ENCODE data around the gene TCF4. TPM values are rescaled to one million over a fixed set of nuclear protein-coding genes. Genes with fewer than 3 reads are reported as not detected.
"Not testable (repeated sequence)": the region's sequence is repeated elsewhere in the genome, so short reads cannot be mapped to it uniquely, and the experiment has no call there.

TCF4 gene
- total RNA-seq, 1 donor from 2014 or later, result 204 TPM

DNA sequence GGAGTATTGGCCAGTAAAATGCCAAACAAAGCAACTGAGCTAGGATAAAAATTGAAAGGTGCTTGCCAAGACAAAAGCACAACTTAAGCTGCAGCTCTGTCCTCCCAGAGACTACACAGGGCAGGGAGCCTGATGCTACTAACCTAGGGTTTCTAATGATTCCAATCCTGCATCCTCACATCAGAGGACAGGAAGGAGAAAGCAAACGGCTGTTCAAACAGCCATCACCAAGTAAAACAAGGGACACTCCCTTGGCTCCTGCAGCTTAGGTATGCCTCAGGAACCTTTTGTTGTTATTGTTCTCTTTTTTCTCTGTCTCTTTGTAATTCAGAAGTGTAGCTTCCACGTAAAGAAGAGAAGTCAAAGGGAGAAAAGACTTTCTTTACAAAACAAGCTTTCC, 99.5 kb downstream of the TCF4 start:
- ATAC-seq (peak; percentile 57), DNase-seq (ENCODE audit: low spot score) (no peak)

GRCh38 chr18:55487997-55488396, 100.0 kb downstream of the TCF4 start:
- intact Hi-C loops (cut with DNase I), result no loop called here
- ATAC-seq (no peak), DNase-seq (ENCODE audit: low spot score) (no peak)

More for the DNA sequence above, 99.5 kb downstream of the TCF4 start:
- intact Hi-C loops (cut with DNase I), result no loop called here

DNA sequence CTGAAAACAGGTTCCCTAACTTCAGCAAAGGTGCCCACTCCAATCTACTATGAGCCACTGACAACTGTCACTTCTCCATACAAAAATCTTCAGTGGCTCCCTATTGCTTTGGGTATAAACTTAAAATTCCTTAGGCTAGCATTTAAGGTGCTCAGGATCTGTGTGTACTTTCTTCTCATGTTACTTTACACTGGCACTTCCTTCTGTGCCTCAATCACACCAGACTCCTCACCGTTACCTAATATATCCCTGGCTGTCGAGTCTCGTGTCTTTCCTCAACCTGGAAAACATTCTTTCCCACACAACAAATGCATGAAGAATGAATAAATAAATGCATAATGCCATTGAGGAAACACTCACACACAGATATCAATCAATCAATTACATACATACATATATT, 101.1 kb downstream of the TCF4 start:
- intact Hi-C loops (cut with DNase I), result no loop called here
- ATAC-seq, result no peak
- no peak for DNase-seq (ENCODE audit: low spot score)

DNA sequence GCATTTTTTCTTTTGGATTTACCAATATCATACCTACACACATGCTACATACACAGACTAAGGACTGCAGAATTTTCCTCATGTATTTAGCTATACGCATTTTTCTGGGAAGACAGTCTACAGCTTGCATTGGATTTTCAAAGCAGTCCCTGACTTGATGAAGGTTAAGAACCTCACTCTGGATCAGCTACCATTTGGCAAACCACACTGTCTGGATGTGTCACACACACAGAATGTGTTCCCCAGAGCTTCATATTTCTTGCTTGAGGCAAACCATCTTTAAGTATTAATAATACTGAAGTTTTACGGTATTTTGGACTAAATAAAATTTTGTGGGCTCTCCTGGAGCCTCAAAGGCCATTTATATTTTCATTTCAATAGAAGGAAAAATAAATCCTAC, 102.3 kb downstream of the TCF4 start:
- no peak for DNase-seq (ENCODE audit: low spot score)
- intact Hi-C loops (cut with DNase I), result no loop called here
- peak; percentile 26 for ATAC-seq

DNA sequence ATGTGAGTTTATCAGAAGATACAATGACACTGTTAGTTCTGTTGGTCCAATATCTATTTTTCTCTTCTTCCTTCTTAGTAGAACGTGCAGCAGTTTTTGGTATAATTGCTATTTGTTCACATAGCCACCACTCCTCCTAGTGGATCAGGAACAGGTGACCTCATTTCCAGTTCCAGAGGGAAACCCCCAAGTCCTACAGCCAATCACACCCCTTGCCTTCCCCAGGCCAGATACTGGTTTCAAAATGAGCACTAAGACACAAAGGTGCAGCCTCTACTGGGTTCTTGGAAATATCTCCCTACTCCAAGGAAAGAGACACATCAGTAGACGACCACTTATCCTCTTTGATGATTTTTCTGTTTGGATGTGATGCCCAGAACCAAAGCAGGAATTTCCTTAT, 103.2 kb downstream of the TCF4 start:
- ATAC-seq, result no peak
- DNase-seq (ENCODE audit: low spot score), result no peak
- intact Hi-C loops (cut with DNase I), result no loop called here

- DNase-seq (ENCODE audit: low spot score) (no peak), ATAC-seq (no peak)
- intact Hi-C loops (cut with DNase I), result no loop called here
Measured at GRCh38 chr18:55483266-55483871, 104.6 kb downstream of the TCF4 start.

- DNase-seq (ENCODE audit: low spot score) (no peak), ATAC-seq (peak; percentile 43)
- intact Hi-C loops (cut with DNase I), result loop anchor here (5.0 to 10.0 kb wide), 2 partner anchors 365 to 447 kb away; no protein-coding TSS in a partner anchor
Measured at GRCh38 chr18:55479656-55480420, 108.2 kb downstream of the TCF4 start.

- ATAC-seq (peak; percentile 56), DNase-seq (ENCODE audit: low spot score) (no peak)
Measured at GRCh38 chr18:55477860-55478581, 110.0 kb downstream of the TCF4 start.

DNA sequence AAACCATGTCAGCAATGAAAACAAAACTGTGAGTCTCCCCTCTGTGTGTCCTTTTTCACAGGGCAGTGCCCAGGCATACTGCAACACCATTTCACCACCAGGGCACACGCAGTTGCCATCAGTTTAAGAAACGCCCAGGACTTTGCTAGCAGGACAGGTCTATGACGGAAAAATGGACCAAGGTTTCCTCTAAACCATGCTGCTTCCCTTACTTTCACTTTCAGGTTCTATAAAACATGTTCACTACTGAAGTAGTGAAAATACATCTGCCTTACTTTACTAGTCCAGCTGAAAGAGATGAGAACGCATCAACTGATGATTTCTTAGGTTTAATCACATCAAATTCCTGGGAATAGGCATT, 110.5 kb downstream of the TCF4 start:
- no peak for DNase-seq (ENCODE audit: low spot score)
- peak; percentile 85 for ATAC-seq
- intact Hi-C loops (cut with DNase I), result loop anchor here (5.0 to 10.0 kb wide), 2 partner anchors 367 to 450 kb away; no protein-coding TSS in a partner anchor

More at GRCh38 chr18:55477860-55478581, 110.0 kb downstream of the TCF4 start:
- intact Hi-C loops (cut with DNase I), result loop anchor here (5.0 to 10.0 kb wide), 2 partner anchors 367 to 449 kb away; no protein-coding TSS in a partner anchor

DNA sequence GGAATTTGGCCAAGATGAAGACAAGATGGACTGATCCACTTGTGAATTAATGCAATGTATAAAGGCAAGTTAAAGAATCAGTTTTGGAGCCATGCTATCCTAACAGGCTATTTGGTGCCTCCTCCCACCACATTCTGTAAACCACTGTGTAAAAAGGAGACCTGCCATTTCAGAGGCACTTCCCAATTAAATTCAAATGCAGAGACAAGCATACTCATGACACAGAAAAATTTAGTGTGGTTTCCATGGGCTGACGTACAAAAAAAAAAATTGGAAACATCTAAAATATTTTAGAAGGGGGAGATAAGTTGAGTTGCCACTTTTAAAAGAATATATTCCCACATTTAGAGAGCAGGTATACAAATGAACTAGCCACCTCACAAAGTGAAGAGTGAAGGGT, 112.1 kb downstream of the TCF4 start:
- DNase-seq (ENCODE audit: low spot score), result no peak
- intact Hi-C loops (cut with DNase I), result loop anchor here (5.0 to 10.0 kb wide), 2 partner anchors 369 to 451 kb away; no protein-coding TSS in a partner anchor
- no peak for ATAC-seq

GRCh38 chr18:55475467-55475866, 112.5 kb downstream of the TCF4 start:
- intact Hi-C loops (cut with DNase I), result loop anchor here (5.0 to 10.0 kb wide), 2 partner anchors 369 to 452 kb away; no protein-coding TSS in a partner anchor
- ATAC-seq, result no peak
- DNase-seq (ENCODE audit: low spot score), result no peak

- DNase-seq (ENCODE audit: low spot score) (no peak), ATAC-seq (no peak)
- intact Hi-C loops (cut with DNase I), result loop anchor here (10.0 kb wide), 1 partner anchor 371 kb away; no protein-coding TSS in a partner anchor
Measured at GRCh38 chr18:55473560-55473959, 114.4 kb downstream of the TCF4 start.

DNA sequence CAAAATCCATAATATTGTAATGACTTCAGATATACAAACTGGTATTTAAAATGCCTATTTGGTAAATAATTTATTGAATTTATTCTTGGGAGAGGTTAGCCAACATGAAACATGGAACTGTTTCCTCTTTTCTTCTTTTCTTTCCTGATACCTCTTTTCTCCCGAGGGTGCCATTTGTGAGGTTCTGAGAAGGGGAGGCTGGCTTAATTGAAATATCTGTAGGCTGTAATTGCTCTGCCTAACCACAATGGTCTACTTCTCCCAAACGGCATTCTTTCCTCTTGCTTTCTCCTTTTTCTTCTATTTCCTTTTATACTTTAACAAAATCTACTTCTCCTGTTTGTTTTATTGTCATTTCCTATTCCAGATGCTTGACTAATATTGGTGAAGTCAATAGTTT, 114.9 kb downstream of the TCF4 start:
- DNase-seq (ENCODE audit: low spot score) (no peak), ATAC-seq (no peak)
- intact Hi-C loops (cut with DNase I), result loop anchor here (10.0 kb wide), 1 partner anchor 372 kb away; no protein-coding TSS in a partner anchor

DNA sequence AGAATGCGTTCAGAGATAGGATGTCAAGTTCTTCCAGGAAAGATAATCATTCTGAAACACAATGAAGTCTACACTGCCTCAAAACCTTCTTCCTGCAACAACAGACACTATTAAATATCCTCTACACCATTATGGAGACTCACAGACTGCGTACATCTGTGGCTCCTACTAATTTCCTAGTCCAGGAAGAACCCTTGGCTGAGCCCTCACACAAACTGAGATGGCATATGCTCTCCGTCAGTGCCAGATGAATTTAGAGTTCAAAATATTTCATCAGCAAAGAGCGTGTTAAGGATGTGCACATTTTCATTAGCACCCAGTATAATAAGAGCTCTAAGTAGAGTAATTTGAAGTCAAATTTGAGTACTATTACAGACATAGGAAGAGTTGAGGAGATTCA, 117.2 kb downstream of the TCF4 start:
- ATAC-seq, result no peak
- intact Hi-C loops (cut with DNase I), result loop anchor here (10.0 kb wide), 1 partner anchor 374 kb away; no protein-coding TSS in a partner anchor
- DNase-seq (ENCODE audit: low spot score), result no peak

GRCh38 chr18:55469134-55469533, 118.9 kb downstream of the TCF4 start:
- ATAC-seq; DNase-seq (ENCODE audit: low spot score); intact Hi-C loops (cut with DNase I): not testable (repeated sequence)

GRCh38 chr18:55466789-55467188, 121.2 kb downstream of the TCF4 start:
- intact Hi-C loops (cut with DNase I), result no loop called here
- ATAC-seq (no peak), DNase-seq (ENCODE audit: low spot score) (no peak)

DNA sequence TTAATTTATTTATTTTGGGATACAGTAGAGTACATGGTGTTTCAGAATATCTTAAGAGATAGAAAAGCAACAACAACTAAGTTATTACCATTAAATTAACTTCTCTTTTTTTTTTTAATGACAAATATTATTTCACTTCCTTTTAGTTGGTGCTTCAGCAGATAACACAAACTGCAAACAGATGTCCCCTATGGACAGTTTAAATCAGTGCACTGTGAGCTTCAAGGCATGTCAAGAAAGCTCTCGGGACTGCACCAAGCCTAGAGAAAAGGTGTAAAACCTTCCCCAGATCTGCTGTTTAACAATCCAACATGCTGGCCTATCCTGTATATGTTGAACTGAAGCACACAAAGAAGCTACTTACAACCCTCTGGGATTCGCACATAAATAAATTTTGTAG, 122.7 kb downstream of the TCF4 start:
- intact Hi-C loops (cut with DNase I), result no loop called here
- ATAC-seq, result peak; percentile 59
- DNase-seq (ENCODE audit: low spot score), result no peak

GRCh38 chr18:55464581-55464980, 123.4 kb downstream of the TCF4 start:
- ATAC-seq (peak; percentile 31), DNase-seq (ENCODE audit: low spot score) (no peak)
- intact Hi-C loops (cut with DNase I), result no loop called here

- intact Hi-C loops (cut with DNase I), result no loop called here
- no peak for DNase-seq (ENCODE audit: low spot score)
- no peak for ATAC-seq
Measured at GRCh38 chr18:55462652-55463051, 125.3 kb downstream of the TCF4 start.

Measured in sciatic nerve (tissue), 2 donors.